HepG2 (cell line): ENCODE measurements around the gene ZBBX. TPM values are rescaled to one million over a fixed set of nuclear protein-coding genes. Genes with fewer than 3 reads are reported as not detected.

Source experiments
- AKNA ChIP-seq: sonication (generic); formaldehyde crosslinking; IDR thresholded peaks from 2 replicates; pipeline ENCODE4 v1.4.0; 2020; ENCODE audit warnings: missing genetic modification reagents, borderline replicate concordance
- ERF ChIP-seq: IDR thresholded peaks from 2 replicates; pipeline ENCODE4 v1.6.1; 2018; ENCODE audit warnings: missing biosample characterization, missing genetic modification reagents
- GABPA ChIP-seq, 2 experiments: IDR thresholded peaks; 2 replicates each; pipeline ENCODE4 v1.6.1; 2011 to 2016; ENCODE audit warnings: low read depth in 2 of 2, low read length in 1 of 2, missing biosample characterization in 1 of 2, missing genetic modification characterization in 1 of 2
- HDAC1 ChIP-seq: sonication (generic); formaldehyde crosslinking; IDR thresholded peaks from 2 replicates; pipeline ENCODE4 v1.5.1; 2020; ENCODE audit warnings: mild to moderate bottlenecking, missing genetic modification reagents
- NCOA1 ChIP-seq: sonication (generic); formaldehyde crosslinking; IDR thresholded peaks from 2 replicates; pipeline ENCODE4 v1.9.0; 2021; ENCODE audit warnings: missing genetic modification reagents
- NRL ChIP-seq: sonication (generic); formaldehyde crosslinking; IDR thresholded peaks from 2 replicates; pipeline ENCODE4 v1.5.0; 2020; ENCODE audit warnings: missing genetic modification reagents, mild to moderate bottlenecking, moderate library complexity, borderline replicate concordance
- SAP130 ChIP-seq: IDR thresholded peaks from 2 replicates; pipeline ENCODE4 v1.6.1; 2016; ENCODE audit warnings: low read depth
- SYNCRIP ChIP-seq: fragments of 200-400 bp; formaldehyde crosslinking; IDR thresholded peaks from 2 replicates; pipeline ENCODE4 v1.6.1; 2018; ENCODE audit warnings: mild to moderate bottlenecking, low read depth, low read length; ENCODE audit not compliant: insufficient read depth
- TARDBP ChIP-seq: sonication (generic); formaldehyde crosslinking; IDR thresholded peaks from 2 replicates; pipeline ENCODE4 v1.8.0; 2022; ENCODE audit warnings: mild to moderate bottlenecking, missing genetic modification reagents
- THAP11 ChIP-seq: IDR thresholded peaks from 2 replicates; pipeline ENCODE4 v1.6.1; 2016; ENCODE audit warnings: missing biosample characterization, missing genetic modification reagents
- XRCC5 ChIP-seq: fragments of 200-400 bp; formaldehyde crosslinking; optimal IDR thresholded peaks from 2 replicates; pipeline ENCODE3; 2017; ENCODE audit warnings: mild to moderate bottlenecking, low read length
- ZFP36 ChIP-seq: fragments of 150-350 bp; IDR thresholded peaks from 2 replicates; pipeline ENCODE4 v1.6.1; 2018; ENCODE audit warnings: borderline replicate concordance, low read length, low read depth; ENCODE audit not compliant: partially characterized antibody
- ZNF331 ChIP-seq: sonication (generic); formaldehyde crosslinking; IDR thresholded peaks from 2 replicates; pipeline ENCODE4 v1.4.0; 2020; ENCODE audit warnings: missing genetic modification reagents
- ZNF33B ChIP-seq: sonication (generic); formaldehyde crosslinking; IDR thresholded peaks from 2 replicates; pipeline ENCODE4 v1.5.1; 2020; ENCODE audit warnings: mild to moderate bottlenecking, missing genetic modification reagents
- ZNF441 ChIP-seq: sonication (generic); formaldehyde crosslinking; IDR thresholded peaks from 2 replicates; pipeline ENCODE4 v1.7.0; 2021; ENCODE audit warnings: missing genetic modification reagents, borderline replicate concordance
- ZNF761 ChIP-seq: sonication (generic); formaldehyde crosslinking; conservative IDR thresholded peaks from 2 replicates; pipeline ENCODE4 v1.4.0; 2020; ENCODE audit warnings: mild to moderate bottlenecking, missing genetic modification reagents
- polyA plus RNA-seq, 8 experiments: library from polyadenylated mRNA; depleted of rRNA in 3 of 8; stranded (reverse) in 7 of 8; unstranded in 1 of 8; fragments of >200 nt; fragmentation: Illumina TruSeq in 4 of 8; extraction: Trizol in 4 of 8; gene quantifications; 2 replicates each; pipeline versions ENCODE4 v1.2.1 to v1.2.3, GENCODE V29; 2011 to 2016; ENCODE audit warnings: low read depth in 4 of 8, missing spikeins in 1 of 8, mixed read lengths in 1 of 8; ENCODE audit not compliant: insufficient read depth in 1 of 8
- total RNA-seq, 5 experiments: library from RNA; depleted of rRNA; stranded (reverse); fragments of >200 nt; fragmentation: Illumina TruSeq; extraction: Trizol; gene quantifications; 2 replicates each; pipeline ENCODE4 v1.2.3, GENCODE V29; 2016; ENCODE audit warnings: low read depth in 1 of 5
- TF ChIP-seq, protein P1 (sequence below): sonication (generic); formaldehyde crosslinking; IDR thresholded peaks from 2 replicates; pipeline ENCODE4 v1.8.1; 2023; ENCODE audit warnings: mild to moderate bottlenecking, inconsistent platforms, moderate library complexity, missing genetic modification reagents, borderline replicate concordance
- TF ChIP-seq, protein P2 (sequence below): sonication (generic); formaldehyde crosslinking; IDR thresholded peaks from 2 replicates; pipeline ENCODE4 v1.5.0; 2020; ENCODE audit warnings: mild to moderate bottlenecking, missing genetic modification reagents, moderate library complexity
- TF ChIP-seq, protein P3 (sequence below): sonication (generic); formaldehyde crosslinking; IDR thresholded peaks from 2 replicates; pipeline ENCODE4 v1.9.0; 2022; ENCODE audit warnings: missing genetic modification reagents, mild to moderate bottlenecking, borderline replicate concordance

ZBBX gene
- total and polyA plus RNA-seq, 2 of the 13 experiments (the other 11 are each of a cell fraction or from before 2014, with no cell fraction given), result not detected

DNA sequence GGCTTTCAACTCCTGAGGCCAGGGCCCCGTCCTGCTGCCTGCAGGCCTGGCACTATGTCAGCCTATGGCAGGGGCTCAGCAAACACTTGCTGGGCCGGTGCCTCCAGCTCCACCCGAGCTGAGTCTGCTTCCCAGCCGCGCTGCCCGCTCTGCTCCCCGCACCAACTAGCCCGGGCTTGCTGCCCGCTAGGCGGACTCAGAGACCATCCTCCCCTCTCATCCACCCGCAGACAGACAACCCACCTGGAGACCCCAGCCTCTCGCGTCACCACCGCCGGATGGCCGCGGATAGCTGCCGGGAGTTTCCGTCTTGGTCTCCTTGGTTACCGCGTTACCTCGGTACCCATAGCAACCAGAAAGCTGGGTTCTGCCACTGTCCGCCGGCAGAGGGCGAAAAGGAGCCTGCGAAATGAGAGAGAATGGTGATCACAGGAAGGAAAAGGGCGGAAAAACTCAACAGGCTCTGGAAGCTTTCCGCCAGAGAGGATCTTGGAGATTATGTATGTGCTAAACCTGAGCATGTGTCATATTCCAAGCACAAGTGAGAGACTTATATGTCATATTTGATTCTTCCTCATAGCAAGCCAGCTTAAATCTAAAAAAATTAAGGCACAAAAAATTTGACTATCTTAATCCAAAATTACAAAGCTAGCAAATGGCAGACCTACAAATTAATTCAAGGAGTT, at the start of gene ZBBX (continued):
- TF ChIP-seq, protein P1, sequence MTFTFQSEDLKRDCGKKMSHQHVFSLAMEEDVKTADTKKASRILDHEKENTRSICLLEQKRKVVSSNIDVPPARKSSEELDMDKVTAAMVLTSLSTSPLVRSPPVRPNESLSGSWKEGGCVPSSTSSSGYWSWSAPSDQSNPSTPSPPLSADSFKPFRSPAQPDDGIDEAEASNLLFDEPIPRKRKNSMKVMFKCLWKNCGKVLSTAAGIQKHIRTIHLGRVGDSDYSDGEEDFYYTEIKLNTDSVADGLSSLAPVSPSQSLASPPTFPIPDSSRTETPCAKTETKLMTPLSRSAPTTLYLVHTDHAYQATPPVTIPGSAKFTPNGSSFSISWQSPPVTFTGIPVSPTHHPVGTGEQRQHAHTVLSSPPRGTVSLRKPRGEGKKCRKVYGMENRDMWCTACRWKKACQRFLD (CRISPR knock-in tag), result no peak
- TF ChIP-seq SYNCRIP (no peak), GABPA (IDR thresholded peaks at IDR 0.05; ENCODE audit: low read depth, low read length) (peak; percentile 39; the same call in 1 of the 2 replicates), GABPA (CRISPR knock-in tag; IDR thresholded peaks at IDR 0.05; ENCODE audit: low read depth) (peak; percentile 66), ERF (CRISPR knock-in tag) (peak; percentile 28; the same call in 1 of the 2 replicates), ZNF331 (CRISPR knock-in tag) (peak; percentile 28; the same call in 1 of the 2 replicates), XRCC5 (peak; percentile 88), HDAC1 (CRISPR knock-in tag) (peak; percentile 64; the same call in 1 of the 2 replicates), AKNA (CRISPR knock-in tag) (no peak), ZNF441 (CRISPR knock-in tag) (no peak), ZNF33B (CRISPR knock-in tag) (0 out of 2 replicates have a peak, but pooled peaks have one; percentile 26), TARDBP (0 out of 2 replicates have a peak, but pooled peaks have one; percentile 31), ZNF761 (CRISPR knock-in tag) (no peak), THAP11 (CRISPR knock-in tag) (peak; percentile 41; the same call in 1 of the 2 replicates), NRL (peak; percentile 46; the same call in 1 of the 2 replicates), SAP130 (CRISPR knock-in tag) (peak; percentile 89), ZFP36 (no peak), NCOA1 (CRISPR knock-in tag) (no peak)
- TF ChIP-seq, protein P2, sequence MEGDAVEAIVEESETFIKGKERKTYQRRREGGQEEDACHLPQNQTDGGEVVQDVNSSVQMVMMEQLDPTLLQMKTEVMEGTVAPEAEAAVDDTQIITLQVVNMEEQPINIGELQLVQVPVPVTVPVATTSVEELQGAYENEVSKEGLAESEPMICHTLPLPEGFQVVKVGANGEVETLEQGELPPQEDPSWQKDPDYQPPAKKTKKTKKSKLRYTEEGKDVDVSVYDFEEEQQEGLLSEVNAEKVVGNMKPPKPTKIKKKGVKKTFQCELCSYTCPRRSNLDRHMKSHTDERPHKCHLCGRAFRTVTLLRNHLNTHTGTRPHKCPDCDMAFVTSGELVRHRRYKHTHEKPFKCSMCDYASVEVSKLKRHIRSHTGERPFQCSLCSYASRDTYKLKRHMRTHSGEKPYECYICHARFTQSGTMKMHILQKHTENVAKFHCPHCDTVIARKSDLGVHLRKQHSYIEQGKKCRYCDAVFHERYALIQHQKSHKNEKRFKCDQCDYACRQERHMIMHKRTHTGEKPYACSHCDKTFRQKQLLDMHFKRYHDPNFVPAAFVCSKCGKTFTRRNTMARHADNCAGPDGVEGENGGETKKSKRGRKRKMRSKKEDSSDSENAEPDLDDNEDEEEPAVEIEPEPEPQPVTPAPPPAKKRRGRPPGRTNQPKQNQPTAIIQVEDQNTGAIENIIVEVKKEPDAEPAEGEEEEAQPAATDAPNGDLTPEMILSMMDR (CRISPR knock-in tag), result peak; percentile 91
- TF ChIP-seq, protein P3, sequence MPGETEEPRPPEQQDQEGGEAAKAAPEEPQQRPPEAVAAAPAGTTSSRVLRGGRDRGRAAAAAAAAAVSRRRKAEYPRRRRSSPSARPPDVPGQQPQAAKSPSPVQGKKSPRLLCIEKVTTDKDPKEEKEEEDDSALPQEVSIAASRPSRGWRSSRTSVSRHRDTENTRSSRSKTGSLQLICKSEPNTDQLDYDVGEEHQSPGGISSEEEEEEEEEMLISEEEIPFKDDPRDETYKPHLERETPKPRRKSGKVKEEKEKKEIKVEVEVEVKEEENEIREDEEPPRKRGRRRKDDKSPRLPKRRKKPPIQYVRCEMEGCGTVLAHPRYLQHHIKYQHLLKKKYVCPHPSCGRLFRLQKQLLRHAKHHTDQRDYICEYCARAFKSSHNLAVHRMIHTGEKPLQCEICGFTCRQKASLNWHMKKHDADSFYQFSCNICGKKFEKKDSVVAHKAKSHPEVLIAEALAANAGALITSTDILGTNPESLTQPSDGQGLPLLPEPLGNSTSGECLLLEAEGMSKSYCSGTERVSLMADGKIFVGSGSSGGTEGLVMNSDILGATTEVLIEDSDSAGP (CRISPR knock-in tag), result peak; percentile 19; the same call in 1 of the 2 replicates
